CD8-positive, alpha-beta memory T cell (primary cell): ENCODE data around the gene NEK10. TPM values are rescaled to one million over a fixed set of nuclear protein-coding genes. Genes with fewer than 3 reads are reported as not detected.

Source experiments
- CTCF ChIA-PET: fragments of 350-600 bp; sonication (Branson Sonifier 250); formaldehyde crosslinking; loops from one replicate; lab custom pipeline; 2021; ENCODE audit warnings: antibody characterized with exemption; lab: Charles Lee
- POLR2A ChIA-PET: fragments of 350-600 bp; sonication (Branson Sonifier 250); formaldehyde crosslinking; loops from one replicate; lab custom pipeline; 2021; ENCODE audit warnings: antibody characterized with exemption; lab: Charles Lee
- DNase-seq, 5 donors: peaks; one replicate each; pipeline versions ENCODE4 v3.0.0 to v3.0.0-alpha.2; 2020 to 2022; ENCODE audit warnings: mixed read lengths in 1 of 5
- H3K27ac ChIP-seq: one replicate; pipeline ENCODE4 v1.7.0; 2013; ENCODE audit warnings: low read depth, mild to moderate bottlenecking, low read length, moderate library complexity
- H3K27me3 ChIP-seq: 2 replicates; pipeline ENCODE4 v1.7.0; 2013; ENCODE audit warnings: low read length, mild to moderate bottlenecking; ENCODE audit not compliant: insufficient read depth, poor library complexity, severe bottlenecking
- H3K36me3 ChIP-seq: 2 replicates; pipeline ENCODE4 v1.7.0; 2013; ENCODE audit warnings: mild to moderate bottlenecking, low read length, moderate library complexity; ENCODE audit not compliant: insufficient read depth
- H3K4me1 ChIP-seq: 2 replicates; pipeline ENCODE4 v1.7.0; 2013; ENCODE audit warnings: mild to moderate bottlenecking, low read length, moderate library complexity; ENCODE audit not compliant: insufficient read depth
- H3K4me3 ChIP-seq: 2 replicates; pipeline ENCODE4 v1.7.0; 2013; ENCODE audit warnings: mild to moderate bottlenecking, low read length
- H3K9me3 ChIP-seq: 2 replicates; pipeline ENCODE4 v1.7.0; 2013; ENCODE audit warnings: mild to moderate bottlenecking, low read length
- H3K27ac Mint-ChIP-seq, 8 donors: one replicate each; pipeline ENCODE4 v1.8.0; 2020 to 2021; ENCODE audit warnings: mixed read lengths in 8 of 8, mild to moderate bottlenecking in 6 of 8, inconsistent platforms in 3 of 8, moderate library complexity in 3 of 8
- H3K27me3 Mint-ChIP-seq, 2 donors: one replicate each; pipeline ENCODE4 v1.8.0; 2020 to 2021; ENCODE audit warnings: mixed read lengths in 2 of 2, mild to moderate bottlenecking in 1 of 2, moderate library complexity in 1 of 2
- H3K36me3 Mint-ChIP-seq, 3 donors: one replicate each; pipeline ENCODE4 v1.8.0; 2020 to 2021; ENCODE audit warnings: mixed read lengths in 3 of 3, inconsistent platforms in 1 of 3, mild to moderate bottlenecking in 1 of 3
- H3K4me1 Mint-ChIP-seq, 3 donors: one replicate each; pipeline ENCODE4 v1.8.0; 2020 to 2021; ENCODE audit warnings: mixed read lengths in 3 of 3, inconsistent platforms in 1 of 3, mild to moderate bottlenecking in 1 of 3
- H3K4me3 Mint-ChIP-seq, 7 donors: one replicate each; pipeline ENCODE4 v1.8.0; 2020 to 2021; ENCODE audit warnings: mixed read lengths in 7 of 7, mild to moderate bottlenecking in 6 of 7, moderate library complexity in 4 of 7, inconsistent platforms in 2 of 7
- H3K9me3 Mint-ChIP-seq, 5 donors: one replicate each; pipeline ENCODE4 v1.8.0; 2020 to 2022; ENCODE audit warnings: mixed read lengths in 5 of 5, mild to moderate bottlenecking in 3 of 5, moderate library complexity in 2 of 5, inconsistent platforms in 1 of 5
- polyA plus RNA-seq: library from polyadenylated mRNA; unstranded; fragments of 300-500 nt; fragmentation: Illumina TruSeq; gene quantifications from one replicate; pipeline ENCODE4 v1.2.3, GENCODE V29; 2021
- total RNA-seq, 2 experiments: library from RNA; stranded (reverse); gene quantifications; one replicate each; pipeline ENCODE4 v1.2.3, GENCODE V29; 2021

NEK10 gene
- total and polyA plus RNA-seq, 3 experiments from 2014 or later, result 0.07 to 0.42 (median 0.24) TPM

DNA sequence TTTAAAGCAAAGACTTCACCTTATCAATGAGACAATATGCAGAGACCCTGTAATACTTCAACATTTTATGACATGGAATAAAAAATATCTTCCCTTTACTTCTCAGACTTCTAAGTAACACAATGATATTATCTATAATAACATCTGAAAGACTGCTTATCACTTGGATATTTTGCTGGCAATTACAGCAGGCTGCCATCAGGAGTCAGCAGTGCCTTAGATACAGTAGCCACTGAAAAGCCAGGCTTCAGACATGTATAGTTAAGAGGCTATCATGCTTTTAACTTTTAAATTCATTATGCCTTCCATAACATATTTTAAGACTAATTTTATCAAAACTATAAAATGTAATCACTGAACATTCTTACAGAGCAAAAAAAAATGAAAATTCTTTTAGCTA is 227.5 kb downstream of the NEK10 start:
- H3K27me3 Mint-ChIP-seq, result peaks cover 0 to 7% of the 10 kb centered on the region in 2 donors

DNA sequence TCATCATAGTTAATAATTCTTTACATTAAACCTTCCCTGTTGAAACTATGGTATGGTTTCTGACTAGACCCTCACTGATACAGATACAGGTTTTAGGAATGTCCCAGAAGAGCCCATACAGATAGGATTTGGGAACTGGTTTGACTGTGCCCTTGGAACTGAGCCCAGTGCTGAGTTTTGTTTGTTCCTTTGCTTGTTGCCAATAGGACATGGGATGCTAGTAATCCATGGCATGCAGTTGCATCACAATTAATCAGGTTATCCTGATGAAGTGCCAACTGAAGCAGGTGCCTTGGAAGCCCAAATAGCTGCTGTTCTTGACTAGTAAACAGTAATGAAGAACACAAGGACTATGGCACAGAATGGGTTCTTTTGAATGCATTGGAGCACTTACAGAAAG is 230.6 kb downstream of the NEK10 start:
- H3K4me3 Mint-ChIP-seq, result no peak overlapping the region
- CTCF ChIA-PET, result no interaction called here

More for the DNA sequence above, 227.5 kb downstream of the NEK10 start:
- Mint-ChIP-seq H3K4me1 (no peaks in the 10 kb centered on the region), H3K4me3 (no peak overlapping the region), H3K36me3 (no peaks in the 10 kb centered on the region), H3K9me3 (peaks cover 0 to 16% (median 5%) of the 10 kb centered on the region in 5 donors), H3K27ac (no peak overlapping the region)
- no peak for DNase-seq
- H3K4me3 ChIP-seq, result no peak overlapping the region
- ChIA-PET CTCF (no interaction called here), POLR2A (no interaction called here)
- no peaks in the 10 kb centered on the region for H3K27me3 ChIP-seq
- H3K4me1 ChIP-seq, result no peaks in the 10 kb centered on the region
- no peaks in the 10 kb centered on the region for H3K9me3 ChIP-seq
- H3K36me3 ChIP-seq, result no peaks in the 10 kb centered on the region
- H3K27ac ChIP-seq, result no peak overlapping the region

DNA sequence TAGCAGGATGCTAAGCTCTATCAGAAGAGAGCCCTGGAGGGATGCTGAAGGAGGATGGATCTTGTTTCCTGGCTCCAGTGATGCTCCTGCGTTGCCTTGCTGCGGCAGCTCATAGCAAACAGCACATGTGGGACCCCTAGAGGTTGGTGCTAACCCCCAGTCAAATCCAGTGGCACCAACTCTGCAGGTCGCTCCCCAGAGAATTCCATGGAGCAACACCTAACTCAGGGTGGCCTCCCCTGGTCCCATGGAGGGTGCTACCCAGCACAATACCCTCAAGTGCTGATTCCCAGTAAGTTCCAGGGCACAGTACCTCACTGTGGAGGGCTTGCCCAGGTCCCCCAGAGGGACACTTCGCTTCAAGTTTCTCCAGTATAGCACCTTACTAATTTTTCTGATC is 231.2 kb downstream of the NEK10 start:
- Mint-ChIP-seq H3K9me3 (peaks cover 0 to 16% (median 5%) of the 10 kb centered on the region in 5 donors), H3K4me3 (no peak overlapping the region), H3K27ac (no peak overlapping the region), H3K27me3 (peaks cover 0 to 15% of the 10 kb centered on the region in 2 donors), H3K36me3 (no peaks in the 10 kb centered on the region), H3K4me1 (no peaks in the 10 kb centered on the region)
- POLR2A ChIA-PET, result no interaction called here
- no peaks in the 10 kb centered on the region for H3K9me3 ChIP-seq
- CTCF ChIA-PET, result no interaction called here
- H3K27me3 ChIP-seq, result no peaks in the 10 kb centered on the region
- no peaks in the 10 kb centered on the region for H3K36me3 ChIP-seq
- H3K4me1 ChIP-seq, result no peaks in the 10 kb centered on the region
- H3K27ac ChIP-seq, result no peak overlapping the region
- DNase-seq, result no peak
- no peak overlapping the region for H3K4me3 ChIP-seq

More for the DNA sequence above, 230.6 kb downstream of the NEK10 start:
- no peaks in the 10 kb centered on the region for H3K4me1 ChIP-seq
- Mint-ChIP-seq H3K27me3 (peaks cover 0 to 15% of the 10 kb centered on the region in 2 donors), H3K27ac (no peak overlapping the region), H3K4me1 (no peaks in the 10 kb centered on the region), H3K36me3 (no peaks in the 10 kb centered on the region), H3K9me3 (peaks cover 0 to 16% (median 5%) of the 10 kb centered on the region in 5 donors)
- no peak for DNase-seq
- POLR2A ChIA-PET, result no interaction called here
- H3K27me3 ChIP-seq, result no peaks in the 10 kb centered on the region
- no peaks in the 10 kb centered on the region for H3K9me3 ChIP-seq
- no peaks in the 10 kb centered on the region for H3K36me3 ChIP-seq
- H3K4me3 ChIP-seq, result no peak overlapping the region
- no peak overlapping the region for H3K27ac ChIP-seq

DNA sequence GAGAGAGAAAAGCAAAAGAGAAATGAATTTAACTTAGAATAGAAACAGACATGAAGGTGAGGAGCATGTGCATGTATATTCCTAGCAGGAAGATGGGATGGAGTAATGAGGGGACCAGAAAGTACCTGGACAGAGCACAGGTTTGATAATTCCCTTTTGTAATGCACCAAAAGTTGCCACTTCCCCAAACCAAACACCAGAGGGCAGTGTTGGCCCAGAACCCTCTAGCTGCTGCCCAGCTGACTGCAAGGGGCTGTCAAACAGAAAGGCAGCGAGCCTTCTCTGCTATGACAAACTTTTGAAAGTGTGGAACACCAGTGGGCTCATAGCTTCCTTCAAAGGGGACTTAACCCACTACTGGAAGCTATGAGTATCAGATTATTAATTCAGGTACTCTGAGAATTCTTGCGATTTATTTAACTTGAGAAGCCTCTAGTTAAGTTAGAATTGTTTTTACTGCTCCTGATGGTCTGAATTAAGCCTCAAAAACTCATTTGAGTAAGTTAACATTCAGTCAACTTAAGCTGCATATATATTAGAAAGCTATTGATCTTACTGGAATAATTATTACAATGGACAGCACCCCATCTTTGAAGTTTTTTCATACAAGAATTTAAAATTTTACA is 234.9 kb downstream of the NEK10 start:
- H3K27me3 Mint-ChIP-seq, result peaks cover 2 to 12% of the 10 kb centered on the region in 2 donors

DNA sequence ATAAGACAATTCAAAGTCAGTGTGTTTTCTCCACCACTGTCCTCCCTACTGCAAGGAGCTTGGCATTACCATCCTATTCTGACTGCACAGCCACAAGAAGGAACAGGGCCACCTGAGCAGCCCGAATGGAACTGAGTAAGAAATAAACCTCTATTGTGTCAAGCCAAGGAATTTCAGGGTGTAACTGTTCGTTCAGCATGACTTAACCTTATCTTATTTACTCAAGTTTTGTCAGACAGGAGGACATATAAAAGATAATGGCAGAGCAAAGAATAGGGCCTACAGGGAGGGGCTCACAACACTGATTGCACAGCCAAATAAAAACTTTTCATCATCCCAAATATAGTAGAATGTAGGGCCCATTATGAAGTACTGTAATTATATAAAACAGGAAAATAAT is 236.1 kb downstream of the NEK10 start:
- H3K36me3 Mint-ChIP-seq, result no peaks in the 10 kb centered on the region
- no peak overlapping the region for H3K27ac ChIP-seq
- H3K4me3 ChIP-seq, result no peak overlapping the region
- ChIA-PET CTCF (interaction anchor here (1.0 kb wide), 1 partner anchor 548 kb away, joined by 6 read pairs; no protein-coding TSS in a partner anchor), POLR2A (no interaction called here)
- no peaks in the 10 kb centered on the region for H3K4me1 Mint-ChIP-seq
- H3K27me3 Mint-ChIP-seq, result peaks cover 2 to 12% of the 10 kb centered on the region in 2 donors
- no peaks in the 10 kb centered on the region for H3K9me3 Mint-ChIP-seq
- no peak overlapping the region for H3K4me3 Mint-ChIP-seq
- H3K36me3 ChIP-seq, result no peaks in the 10 kb centered on the region
- no peaks in the 10 kb centered on the region for H3K4me1 ChIP-seq
- no peaks in the 10 kb centered on the region for H3K9me3 ChIP-seq
- DNase-seq, result no peak
- no peaks in the 10 kb centered on the region for H3K27me3 ChIP-seq
- peak overlapping the region in 1 of 8 donors; percentile 57 for H3K27ac Mint-ChIP-seq

More for the DNA sequence above, 234.9 kb downstream of the NEK10 start:
- CTCF ChIA-PET, result interaction anchor here (0.7 to 1.9 kb wide), 9 partner anchors 8 to 548 kb away, joined by 3 to 6 read pairs (median 4); no protein-coding TSS in a partner anchor
- H3K27ac ChIP-seq, result no peak overlapping the region
- no peaks in the 10 kb centered on the region for H3K9me3 ChIP-seq
- Mint-ChIP-seq H3K4me1 (no peaks in the 10 kb centered on the region), H3K36me3 (no peaks in the 10 kb centered on the region), H3K27ac (no peak overlapping the region), H3K9me3 (no peaks in the 10 kb centered on the region), H3K4me3 (no peak overlapping the region)
- no peaks in the 10 kb centered on the region for H3K4me1 ChIP-seq
- H3K36me3 ChIP-seq, result no peaks in the 10 kb centered on the region
- POLR2A ChIA-PET, result no interaction called here
- H3K27me3 ChIP-seq, result no peaks in the 10 kb centered on the region
- peak; percentile 26 to 70 (median 43) for DNase-seq
- H3K4me3 ChIP-seq, result no peak overlapping the region

DNA sequence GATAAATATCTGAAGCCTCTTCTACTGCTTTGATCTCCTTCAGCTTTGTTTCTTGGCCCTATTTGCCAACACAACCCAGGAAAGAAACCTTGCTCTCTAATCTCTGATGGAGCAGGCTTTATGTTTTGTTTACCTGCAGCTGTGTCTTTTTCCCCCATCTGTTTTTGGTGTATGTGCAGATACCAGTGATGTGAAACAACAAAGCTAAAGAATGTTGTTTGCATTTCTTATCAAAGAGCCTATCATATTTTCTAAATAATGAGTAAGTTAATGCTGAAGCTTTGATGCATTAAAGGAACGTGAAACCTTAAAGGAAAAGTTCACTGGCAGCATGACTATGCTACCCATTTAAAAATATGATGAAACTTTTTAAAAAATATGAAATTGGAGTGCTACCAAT is 238.4 kb downstream of the NEK10 start:
- ChIA-PET CTCF (interaction anchor here (0.7 kb wide), 1 partner anchor 80 kb away, joined by 3 read pairs; no protein-coding TSS in a partner anchor), POLR2A (no interaction called here)

DNA sequence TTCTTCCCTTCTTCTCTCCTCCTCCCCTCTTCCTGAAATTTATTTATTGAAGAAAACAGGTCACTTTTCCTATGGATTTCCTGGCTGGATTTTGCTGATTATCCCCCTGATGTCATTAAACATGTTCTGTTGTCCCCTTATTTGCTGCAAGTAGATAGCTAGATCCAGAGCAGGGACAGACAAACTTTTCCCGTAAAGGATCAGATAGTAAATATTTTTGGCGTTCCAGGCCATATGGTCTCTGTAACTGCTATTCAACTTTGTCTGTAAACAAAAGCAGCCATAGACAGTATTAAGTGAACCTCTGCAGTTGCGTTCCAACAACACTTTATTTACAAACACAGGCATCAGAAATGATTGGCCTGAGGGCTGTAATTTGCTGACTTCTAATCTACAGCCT is 241.3 kb downstream of the NEK10 start:
- H3K9me3 ChIP-seq, result no peaks in the 10 kb centered on the region
- DNase-seq, result no peak
- peaks cover 0 to 2% of the 10 kb centered on the region in 2 donors for H3K27me3 Mint-ChIP-seq
- ChIA-PET POLR2A (no interaction called here), CTCF (no interaction called here)
- no peaks in the 10 kb centered on the region for H3K9me3 Mint-ChIP-seq
- no peaks in the 10 kb centered on the region for H3K36me3 Mint-ChIP-seq
- no peaks in the 10 kb centered on the region for H3K4me1 ChIP-seq
- no peak overlapping the region for H3K27ac ChIP-seq
- H3K4me1 Mint-ChIP-seq, result no peaks in the 10 kb centered on the region
- H3K4me3 ChIP-seq, result no peak overlapping the region
- H3K27ac Mint-ChIP-seq, result no peak overlapping the region
- no peak overlapping the region for H3K4me3 Mint-ChIP-seq
- H3K36me3 ChIP-seq, result no peaks in the 10 kb centered on the region
- no peaks in the 10 kb centered on the region for H3K27me3 ChIP-seq

More for the DNA sequence above, 238.4 kb downstream of the NEK10 start:
- peaks cover 1 to 2% of the 10 kb centered on the region in 2 donors for H3K27me3 Mint-ChIP-seq
- no peaks in the 10 kb centered on the region for H3K36me3 ChIP-seq
- no peak overlapping the region for H3K4me3 Mint-ChIP-seq
- H3K27me3 ChIP-seq, result no peaks in the 10 kb centered on the region
- no peak for DNase-seq
- no peaks in the 10 kb centered on the region for H3K4me1 ChIP-seq
- no peak overlapping the region for H3K27ac Mint-ChIP-seq
- no peaks in the 10 kb centered on the region for H3K4me1 Mint-ChIP-seq
- H3K4me3 ChIP-seq, result no peak overlapping the region
- H3K9me3 Mint-ChIP-seq, result no peaks in the 10 kb centered on the region
- no peaks in the 10 kb centered on the region for H3K9me3 ChIP-seq
- no peaks in the 10 kb centered on the region for H3K36me3 Mint-ChIP-seq
- H3K27ac ChIP-seq, result no peak overlapping the region

DNA sequence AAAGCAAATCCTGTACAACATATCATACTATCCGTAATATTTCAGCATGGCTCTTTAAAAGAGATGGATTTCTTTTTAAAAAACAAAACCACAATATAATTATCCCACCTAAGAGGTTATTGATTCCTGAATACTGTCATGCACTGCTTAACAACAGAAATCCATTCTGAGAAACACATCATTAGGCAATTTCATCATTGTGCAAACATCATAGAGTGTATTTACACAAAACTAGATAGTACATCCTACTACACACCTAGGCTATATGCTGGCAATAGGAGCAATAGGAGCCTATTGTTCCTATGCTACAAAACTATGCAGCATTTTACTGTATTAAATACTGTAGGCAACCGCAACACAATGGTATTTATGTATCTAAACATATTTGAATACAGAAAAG is 242.0 kb downstream of the NEK10 start:
- H3K9me3 Mint-ChIP-seq, result no peaks in the 10 kb centered on the region
- no peak overlapping the region for H3K4me3 Mint-ChIP-seq
- H3K9me3 ChIP-seq, result no peaks in the 10 kb centered on the region
- H3K4me1 ChIP-seq, result no peaks in the 10 kb centered on the region
- no peaks in the 10 kb centered on the region for H3K36me3 Mint-ChIP-seq
- no peaks in the 10 kb centered on the region for H3K27me3 ChIP-seq
- H3K36me3 ChIP-seq, result no peaks in the 10 kb centered on the region
- ChIA-PET POLR2A (no interaction called here), CTCF (no interaction called here)
- no peak overlapping the region for H3K27ac Mint-ChIP-seq
- no peaks in the 10 kb centered on the region for H3K27me3 Mint-ChIP-seq
- no peak for DNase-seq
- H3K4me3 ChIP-seq, result no peak overlapping the region
- H3K4me1 Mint-ChIP-seq, result no peaks in the 10 kb centered on the region
- no peak overlapping the region for H3K27ac ChIP-seq
